GM06990 (cell line): ENCODE measurements around the gene RGS4.

Experiments
- DNase-seq: peaks from one replicate; pipeline ENCODE4 v3.0.0-alpha.2; 2011; ENCODE audit not compliant: insufficient read length; ENCODE audit errors: extremely low read depth
- H3K27me3 ChIP-seq: replicated peaks from 2 replicates; pipeline ENCODE4 v1.6.0; 2011; ENCODE audit warnings: low read length; ENCODE audit not compliant: control insufficient read depth, insufficient read depth
- H3K36me3 ChIP-seq: 2 replicates; pipeline ENCODE4 v1.5.1; 2011; ENCODE audit warnings: low read length; ENCODE audit not compliant: control insufficient read depth, insufficient read depth
- H3K4me3 ChIP-seq: replicated peaks from 2 replicates; pipeline ENCODE4 v1.5.1; 2011; ENCODE audit warnings: low read depth, mild to moderate bottlenecking, control low read depth, low read length
- CTCF ChIP-seq: IDR thresholded peaks from 2 replicates; pipeline ENCODE4 v1.5.1; 2011; ENCODE audit warnings: low read length, control low read depth, mild to moderate bottlenecking, inconsistent platforms; ENCODE audit not compliant: insufficient read depth, poor library complexity, severe bottlenecking

Gene RGS4

DNA sequence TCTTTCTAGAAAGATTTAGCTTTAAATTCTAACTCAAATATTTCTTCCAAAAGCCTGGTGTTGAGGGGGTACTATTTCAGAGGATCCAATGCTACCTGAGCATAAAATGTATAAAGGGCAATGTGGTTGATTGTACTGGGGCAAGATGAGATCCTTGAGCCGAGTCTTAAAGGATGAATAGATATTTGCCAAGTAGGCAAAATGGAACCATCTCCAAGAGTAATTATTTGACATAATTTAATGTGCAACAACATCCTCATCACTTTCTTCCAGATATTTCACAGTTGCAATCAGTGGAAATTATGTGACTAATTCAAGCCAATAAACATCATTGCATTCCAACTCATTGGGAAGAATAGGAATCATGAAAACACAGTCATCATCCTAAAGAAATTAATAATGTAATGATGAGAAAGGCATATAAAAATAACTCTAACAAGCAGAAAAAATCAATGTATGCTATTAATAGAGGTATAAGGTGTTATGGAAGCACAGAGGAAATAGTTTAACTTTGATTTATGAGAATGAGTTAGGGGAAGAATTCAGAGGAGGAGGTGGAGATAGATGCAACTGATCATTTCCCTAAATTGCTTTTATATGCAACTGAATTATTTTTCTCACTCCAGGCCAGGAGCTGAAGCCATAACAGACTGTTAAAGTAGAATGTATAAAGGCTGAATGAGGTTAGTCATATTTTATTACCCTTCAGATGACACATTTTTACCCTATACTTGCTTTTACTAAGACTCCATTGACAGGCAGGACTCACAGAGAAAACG, 30.0 kb upstream of the RGS4 start:
- Histone ChIP-seq H3K4me3 (no peak overlapping the region), H3K36me3 (no peaks in the 10 kb centered on the region), H3K27me3 (no peaks in the 10 kb centered on the region)
- no peak for DNase-seq
- TF ChIP-seq CTCF = no peak

GRCh38 chr1:163039707-163040093, 29.5 kb upstream of the RGS4 start:
- H3K4me3 ChIP-seq = no peak overlapping the region
- H3K27me3 ChIP-seq = no peaks in the 10 kb centered on the region
- TF ChIP-seq CTCF = no peak
- H3K36me3 ChIP-seq = no peaks in the 10 kb centered on the region
- DNase-seq = no peak

GRCh38 chr1:163046071-163046470, 23.1 kb upstream of the RGS4 start:
- no peak for TF ChIP-seq CTCF
- Histone ChIP-seq H3K4me3 (no peak overlapping the region), H3K27me3 (no peaks in the 10 kb centered on the region), H3K36me3 (no peaks in the 10 kb centered on the region)
- DNase-seq = no peak

GRCh38 chr1:163047951-163048659, 21.1 kb upstream of the RGS4 start:
- no peaks in the 10 kb centered on the region for H3K36me3 ChIP-seq
- TF ChIP-seq CTCF = no peak
- no peak overlapping the region for H3K4me3 ChIP-seq
- no peaks in the 10 kb centered on the region for H3K27me3 ChIP-seq
- no peak for DNase-seq

GRCh38 chr1:163048869-163049268, 20.3 kb upstream of the RGS4 start:
- no peaks in the 10 kb centered on the region for H3K36me3 ChIP-seq
- no peaks in the 10 kb centered on the region for H3K27me3 ChIP-seq
- H3K4me3 ChIP-seq = no peak overlapping the region
- DNase-seq = no peak
- TF ChIP-seq CTCF = no peak

- no peak for DNase-seq
- no peak overlapping the region for H3K4me3 ChIP-seq
- H3K27me3 ChIP-seq = no peaks in the 10 kb centered on the region
- no peaks in the 10 kb centered on the region for H3K36me3 ChIP-seq
- TF ChIP-seq CTCF = no peak
These were observed 19.9 kb upstream of the RGS4 start for GRCh38 chr1:163049296-163049695.
